HG03520 (cell line): ENCODE measurements around the gene MYRF.

Experiments used
- ATAC-seq: cut with Tn5 transposase; IDR thresholded peaks from one replicate; pipeline ENCODE4 v1.9.1; 2021; ENCODE audit warnings: mild to moderate bottlenecking, moderate library complexity; ENCODE audit not compliant: unreplicated experiment

The MYRF gene

GRCh38 chr11:61738776-61739175 is 13.7 kb upstream of the MYRF start:
- no peak for ATAC-seq

DNA sequence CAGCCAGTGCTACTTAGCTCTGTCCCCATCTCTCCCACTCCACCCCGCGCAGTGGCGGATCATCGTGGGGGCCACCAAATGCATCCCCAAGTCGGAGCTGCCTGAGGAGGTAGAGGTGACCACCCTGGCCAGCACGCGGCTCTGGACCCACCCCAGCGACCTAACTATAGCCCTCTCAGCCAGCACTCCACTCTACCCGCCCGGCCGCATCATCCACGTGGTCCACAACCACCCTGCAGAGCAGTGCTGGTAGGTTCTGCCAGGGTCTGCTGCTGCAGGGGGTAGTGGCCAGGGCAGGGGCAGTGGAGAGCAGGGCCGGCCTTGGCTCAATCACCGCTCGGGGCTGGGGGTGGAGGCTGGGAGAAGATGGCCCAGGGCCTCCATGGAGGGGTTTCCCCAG is 13.0 kb upstream of the MYRF start:
- ATAC-seq: no peak

DNA sequence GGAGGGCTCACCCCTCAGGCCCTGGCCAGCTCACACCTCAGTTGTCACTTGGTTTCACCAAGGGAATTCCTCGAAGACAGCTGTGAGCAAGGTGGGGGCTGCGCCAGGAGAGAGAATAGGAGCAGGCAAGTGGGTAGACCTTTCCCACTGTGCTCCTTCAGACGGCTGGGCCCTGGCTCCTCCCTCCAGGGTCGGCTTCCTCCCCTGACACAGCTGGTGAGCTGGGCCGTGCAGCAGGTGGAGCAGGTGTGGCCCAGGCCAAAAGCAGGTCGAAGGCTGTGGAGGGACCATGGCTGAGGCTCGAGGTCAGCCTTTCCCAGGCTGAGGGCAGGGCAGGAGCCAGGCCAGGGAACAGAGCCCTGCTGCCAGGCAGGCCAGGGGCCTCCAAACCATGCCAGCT is 12.5 kb upstream of the MYRF start:
- ATAC-seq: no peak

- ATAC-seq: no peak
Observed at GRCh38 chr11:61742391-61742790, 10.0 kb upstream of the MYRF start.

- ATAC-seq: no peak
Observed at GRCh38 chr11:61743486-61744095, 8.8 kb upstream of the MYRF start.

DNA sequence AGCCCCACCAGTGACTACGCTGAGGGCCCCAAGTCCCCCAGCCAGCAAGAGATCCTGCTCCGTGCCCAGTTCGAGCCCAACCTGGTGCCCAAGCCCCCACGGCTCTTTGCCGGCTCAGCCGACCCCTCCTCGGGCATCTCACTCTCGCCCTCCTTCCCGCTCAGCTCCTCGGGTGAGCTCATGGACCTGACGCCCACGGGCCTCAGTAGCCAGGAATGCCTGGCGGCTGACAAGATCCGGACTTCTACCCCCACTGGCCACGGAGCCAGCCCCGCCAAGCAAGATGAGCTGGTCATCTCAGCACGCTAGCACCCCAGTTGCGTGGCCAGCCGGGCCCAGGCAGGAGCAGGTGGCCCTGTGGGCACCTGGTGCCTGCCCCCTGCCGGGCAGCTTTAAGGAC is 8.3 kb upstream of the MYRF start:
- no peak for ATAC-seq

DNA sequence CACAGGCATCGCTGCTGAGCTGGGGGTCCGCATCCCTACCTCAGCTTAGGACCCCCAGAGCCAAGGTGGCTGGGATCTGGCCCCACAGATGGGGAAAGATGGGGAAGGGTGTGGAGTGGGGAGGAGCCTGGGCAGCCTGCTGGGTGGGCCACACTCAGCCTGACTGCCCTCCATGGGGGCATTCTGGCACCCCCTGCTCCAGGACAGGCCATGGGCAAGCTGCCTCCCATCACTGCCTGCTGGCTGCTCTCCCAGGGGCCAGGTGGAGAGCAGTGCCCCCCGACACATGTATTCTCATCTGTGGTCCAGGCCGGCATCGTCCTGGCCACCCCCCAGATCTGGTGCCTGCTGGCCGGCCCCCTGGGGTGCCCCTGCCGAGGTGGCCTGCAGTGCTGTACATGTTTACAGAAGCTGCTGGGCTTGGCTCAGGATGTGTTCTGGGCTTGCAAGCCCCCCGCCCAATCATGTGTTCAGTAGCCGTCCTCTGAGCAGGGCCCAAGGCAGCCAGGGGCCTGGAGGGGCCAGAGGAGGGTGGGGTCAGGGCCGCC is 7.8 kb upstream of the MYRF start:
- no peak for ATAC-seq

- no peak for ATAC-seq
Observed at GRCh38 chr11:61745781-61746441, 6.5 kb upstream of the MYRF start.

GRCh38 chr11:61746442-61747191 is 5.8 kb upstream of the MYRF start:
- no peak for ATAC-seq

GRCh38 chr11:61747192-61747966 is 5.1 kb upstream of the MYRF start:
- ATAC-seq: peak; percentile 50

DNA sequence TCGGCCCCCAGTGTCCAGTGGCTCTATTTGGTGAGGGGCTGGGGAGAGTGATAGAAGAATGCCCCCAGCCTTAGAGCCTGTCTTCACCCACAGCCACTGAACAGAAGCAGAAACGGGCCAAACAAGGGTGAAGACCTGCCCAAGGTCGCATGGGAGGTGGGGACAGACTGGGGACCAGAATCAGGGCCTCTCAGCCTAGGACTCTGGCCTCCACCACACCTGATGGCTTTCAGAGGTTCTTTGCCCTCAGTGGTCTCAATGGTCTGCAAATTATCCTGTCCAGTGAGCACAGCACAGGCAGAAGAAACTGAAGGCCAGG is 4.5 kb upstream of the MYRF start:
- no peak for ATAC-seq

DNA sequence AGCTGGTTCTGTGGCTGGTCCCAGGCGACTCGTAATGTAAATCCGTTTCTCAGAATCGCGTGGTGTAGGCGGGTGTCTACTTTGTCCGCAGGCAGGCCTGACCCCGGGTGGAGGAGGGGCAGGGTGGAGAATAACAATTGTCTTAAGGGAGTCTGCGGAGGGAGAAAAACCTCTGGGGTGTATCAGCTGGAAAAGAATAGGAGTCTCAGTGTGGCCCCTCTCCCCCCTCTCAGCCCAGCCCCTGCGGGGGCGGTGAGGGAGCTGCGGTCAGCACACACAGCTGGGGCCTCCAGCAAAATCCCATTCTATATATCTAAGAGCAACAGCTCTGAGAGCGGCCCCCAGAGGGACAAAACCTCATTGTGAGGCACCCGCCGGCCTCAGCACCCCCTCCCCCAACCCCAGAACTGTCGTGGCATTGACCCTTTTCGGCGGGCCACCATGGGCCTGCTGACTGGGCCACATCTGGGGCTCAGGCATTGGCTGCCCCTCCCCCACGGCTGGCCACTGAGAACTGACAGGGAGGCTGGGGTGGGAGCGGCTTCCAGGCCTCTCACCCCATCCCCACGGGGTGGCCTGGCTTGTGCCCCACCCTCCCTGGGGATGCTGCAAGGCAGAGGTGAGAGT is 2.7 kb upstream of the MYRF start:
- ATAC-seq: no peak

DNA sequence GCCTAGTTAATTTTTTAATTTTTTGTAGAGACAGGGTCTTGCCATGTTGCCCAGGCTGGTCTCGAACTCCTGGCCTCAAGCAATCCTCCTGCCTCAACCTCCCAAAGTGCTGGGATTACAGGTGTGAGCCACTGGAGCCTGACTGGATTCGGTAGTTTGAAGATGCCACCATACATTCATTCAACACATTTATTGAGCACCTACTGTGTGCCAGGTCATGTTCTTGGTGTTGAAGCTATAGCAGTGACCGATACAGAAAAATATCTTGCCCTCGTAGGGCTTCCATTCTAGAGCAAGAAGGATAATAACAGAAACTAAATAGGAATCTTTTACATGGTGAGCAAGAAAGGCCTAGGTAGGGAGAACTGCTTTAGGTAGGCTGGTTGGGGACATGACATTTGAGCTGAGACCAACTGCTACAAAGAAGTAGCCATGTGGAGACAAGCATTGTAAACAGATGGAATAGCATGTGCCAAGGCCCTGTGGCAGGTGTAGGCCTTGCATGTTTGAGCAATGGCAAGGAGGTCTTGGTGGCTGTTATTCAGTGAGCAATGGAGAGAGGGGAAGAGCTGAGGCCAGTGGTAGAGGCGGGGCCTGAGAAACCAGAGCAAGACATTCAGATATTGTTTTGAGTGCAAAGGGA is 1.7 kb upstream of the MYRF start:
- ATAC-seq: no peak

DNA sequence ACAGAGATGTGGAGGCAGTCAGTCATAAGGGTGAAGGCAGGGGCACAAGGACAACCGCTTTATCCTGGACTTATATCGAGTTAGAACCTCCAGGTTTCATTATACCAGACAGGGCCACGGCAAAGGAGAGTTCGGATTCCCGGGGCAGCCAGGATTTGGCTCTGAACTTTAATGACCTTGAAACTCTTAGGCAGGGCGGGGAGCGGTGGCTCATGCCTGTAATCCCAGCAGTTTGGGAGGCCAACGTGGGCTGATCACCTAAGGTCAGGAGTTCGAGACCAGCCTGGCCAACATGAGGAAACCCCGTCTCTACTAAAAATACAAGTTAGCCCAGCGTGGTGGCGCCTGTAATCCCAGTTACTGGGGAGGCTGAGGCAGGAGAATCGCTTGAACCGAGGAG is 1.1 kb upstream of the MYRF start:
- ATAC-seq: no peak

DNA sequence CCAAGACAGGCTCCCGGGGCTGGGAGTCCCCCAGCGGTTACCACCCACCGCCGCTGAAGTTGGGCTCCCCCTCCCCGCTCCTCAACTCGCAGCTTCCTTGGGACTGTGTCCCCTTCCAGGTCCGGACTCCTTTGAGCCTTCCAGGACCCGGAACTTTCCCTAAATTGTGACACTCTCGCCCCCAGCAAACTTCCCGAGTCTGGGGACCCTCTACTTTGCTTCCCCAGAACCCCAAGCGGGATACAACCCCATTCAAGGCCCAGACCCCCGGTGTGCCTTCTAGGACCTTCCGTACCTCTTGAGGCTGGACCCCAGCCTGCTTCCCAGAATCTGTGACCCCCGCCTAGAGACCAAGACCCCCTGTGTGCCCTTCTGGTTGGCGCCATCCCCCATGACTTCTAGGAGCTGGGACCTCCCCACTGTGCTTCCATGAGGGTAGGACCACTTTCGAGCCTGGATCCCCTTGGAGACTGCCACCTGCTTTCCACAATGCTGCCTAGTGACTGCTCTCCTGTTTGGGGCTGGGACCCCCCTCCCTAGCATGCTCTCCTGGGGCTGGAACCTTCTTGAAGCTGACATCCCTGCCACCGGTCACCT is 587 bp downstream of the MYRF start:
- no peak for ATAC-seq

DNA sequence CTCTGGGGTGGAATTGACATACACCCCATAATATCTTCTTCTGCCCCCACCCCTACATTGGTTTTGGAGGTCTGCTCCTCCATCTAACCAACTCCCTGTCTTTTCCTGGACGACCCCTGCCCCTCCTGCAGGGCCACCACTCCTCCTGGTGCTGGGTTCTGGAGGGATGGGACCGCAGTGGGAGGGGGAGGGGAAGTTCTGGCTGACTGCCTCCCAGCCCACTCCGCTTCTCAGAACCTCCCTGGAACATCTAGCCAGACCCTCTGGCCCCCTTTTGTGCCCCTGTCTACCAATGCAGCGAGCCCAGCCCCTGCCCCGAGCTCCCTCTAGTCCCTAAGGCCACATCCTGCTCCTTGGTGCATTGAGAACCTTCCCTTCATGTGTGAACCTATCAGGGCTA is 1.2 kb downstream of the MYRF start:
- ATAC-seq: no peak

- ATAC-seq: no peak
Observed at GRCh38 chr11:61754534-61755482, 2.4 kb downstream of the MYRF start.

- ATAC-seq: no peak
Observed at GRCh38 chr11:61756147-61756451, 3.7 kb downstream of the MYRF start.
